Measurements from ENCODE around the gene DIPK1A.

DIPK1A gene

DNA sequence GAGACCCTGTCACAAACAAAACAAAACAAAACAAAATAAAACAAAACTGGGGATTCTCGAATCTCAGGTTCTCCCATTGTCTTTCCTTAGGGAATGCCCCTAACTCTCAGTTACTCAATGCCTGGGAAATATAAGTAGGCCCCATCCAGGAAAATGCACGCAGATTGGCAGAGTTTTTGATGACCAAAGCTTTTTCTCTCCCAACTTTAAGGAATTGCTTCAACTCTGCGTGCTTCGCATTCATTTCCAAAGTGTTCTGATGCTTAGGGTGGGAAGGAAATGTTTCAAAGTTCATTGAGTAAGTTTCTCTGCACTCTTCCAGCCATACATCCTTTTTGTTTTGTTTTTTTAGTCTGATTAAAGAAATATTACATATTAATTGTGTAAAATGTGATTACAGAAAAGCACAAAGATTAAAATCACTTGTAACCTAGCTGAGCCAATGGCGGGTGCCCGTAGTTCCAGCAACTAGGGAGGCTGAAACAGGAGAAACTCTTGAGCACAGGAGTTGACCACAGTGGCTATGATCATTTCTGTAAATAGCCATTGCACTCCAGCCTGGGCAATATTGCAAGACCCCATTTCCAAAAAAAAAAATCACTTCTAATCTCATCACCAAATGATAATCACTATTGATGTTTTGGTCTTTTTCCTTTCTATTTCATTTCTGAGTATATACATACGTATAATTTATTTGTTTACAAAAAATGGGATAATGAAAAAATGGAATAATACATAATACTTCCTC is 157.9 kb downstream of the DIPK1A start:
- TF ChIP-seq CTCF (IDR thresholded peaks at IDR 0.05; ENCODE audit: low read length) = no peak
- TF ChIP-seq EZH2 (IDR thresholded peaks at IDR 0.05; ENCODE audit: borderline replicate concordance, low read length) = no peak
- no peaks in the 10 kb centered on the region for H3K9me2 ChIP-seq (ENCODE audit: low read depth, low read length)
- no peak overlapping the region for H3K4me2 ChIP-seq (ENCODE audit: low read length)
- no peaks in the 10 kb centered on the region for H3K79me2 ChIP-seq (ENCODE audit: insufficient read depth, low read length)
- no peak overlapping the region for H3K4me3 ChIP-seq (ENCODE audit: low read depth, low read length, poor library complexity, severe bottlenecking)
- H3K36me3 ChIP-seq (ENCODE audit: insufficient read depth, low read length) = no peaks in the 10 kb centered on the region
- no peaks in the 10 kb centered on the region; the same call in 1 of the 2 replicates for H3K27me3 ChIP-seq (ENCODE audit: insufficient read depth, low read length)
- H3K9ac ChIP-seq (ENCODE audit: low read length) = no peak overlapping the region
- H3K4me1 ChIP-seq (ENCODE audit: insufficient read depth, low read length, severe bottlenecking) = no peaks in the 10 kb centered on the region
- no peaks in the 10 kb centered on the region for H4K20me1 ChIP-seq (ENCODE audit: insufficient read depth, low read length)
- H3K9me3 ChIP-seq (ENCODE audit: low read length) = peaks cover 7% of the 10 kb centered on the region
- no peak overlapping the region for H3K27ac ChIP-seq (ENCODE audit: low read depth, low read length, poor library complexity, severe bottlenecking)
- H3F3A ChIP-seq (ENCODE audit: insufficient read depth, low read length) = no peaks in the 10 kb centered on the region
- no peak overlapping the region for H2AFZ ChIP-seq (ENCODE audit: low read length)

GRCh38 chr1:92797961-92798360 is 163.3 kb downstream of the DIPK1A start:
- Histone ChIP-seq H3K4me3 (ENCODE audit: low read depth, low read length, poor library complexity, severe bottlenecking) (no peak overlapping the region), H3K4me1 (ENCODE audit: insufficient read depth, low read length, severe bottlenecking) (no peaks in the 10 kb centered on the region), H3K9me3 (ENCODE audit: low read length) (no peaks in the 10 kb centered on the region), H3K36me3 (ENCODE audit: insufficient read depth, low read length) (no peaks in the 10 kb centered on the region), H3K9ac (ENCODE audit: low read length) (no peak overlapping the region), H3F3A (ENCODE audit: insufficient read depth, low read length) (no peaks in the 10 kb centered on the region), H3K79me2 (ENCODE audit: insufficient read depth, low read length) (no peaks in the 10 kb centered on the region), H3K9me2 (ENCODE audit: low read depth, low read length) (no peaks in the 10 kb centered on the region), H3K27ac (ENCODE audit: low read depth, low read length, poor library complexity, severe bottlenecking) (no peak overlapping the region), H4K20me1 (ENCODE audit: insufficient read depth, low read length) (no peaks in the 10 kb centered on the region), H3K4me2 (ENCODE audit: low read length) (no peak overlapping the region), H2AFZ (ENCODE audit: low read length) (no peak overlapping the region), H3K27me3 (ENCODE audit: insufficient read depth, low read length) (no peaks in the 10 kb centered on the region)
- TF ChIP-seq EZH2 (IDR thresholded peaks at IDR 0.05; ENCODE audit: borderline replicate concordance, low read length) (no peak), CTCF (IDR thresholded peaks at IDR 0.05; ENCODE audit: low read length) (no peak)

- Histone ChIP-seq H3K4me3 (ENCODE audit: low read depth, low read length, poor library complexity, severe bottlenecking) (no peak overlapping the region), H4K20me1 (ENCODE audit: insufficient read depth, low read length) (no peaks in the 10 kb centered on the region), H3K4me1 (ENCODE audit: insufficient read depth, low read length, severe bottlenecking) (no peaks in the 10 kb centered on the region), H3K27me3 (ENCODE audit: insufficient read depth, low read length) (no peaks in the 10 kb centered on the region), H3K27ac (ENCODE audit: low read depth, low read length, poor library complexity, severe bottlenecking) (no peak overlapping the region), H3K9me3 (ENCODE audit: low read length) (no peaks in the 10 kb centered on the region), H3K79me2 (ENCODE audit: insufficient read depth, low read length) (no peaks in the 10 kb centered on the region), H3K36me3 (ENCODE audit: insufficient read depth, low read length) (no peaks in the 10 kb centered on the region), H3K4me2 (ENCODE audit: low read length) (no peak overlapping the region), H3K9ac (ENCODE audit: low read length) (no peak overlapping the region), H3K9me2 (ENCODE audit: low read depth, low read length) (no peaks in the 10 kb centered on the region), H2AFZ (ENCODE audit: low read length) (no peak overlapping the region), H3F3A (ENCODE audit: insufficient read depth, low read length) (no peaks in the 10 kb centered on the region)
- TF ChIP-seq CTCF (IDR thresholded peaks at IDR 0.05; ENCODE audit: low read length) (no peak), EZH2 (IDR thresholded peaks at IDR 0.05; ENCODE audit: borderline replicate concordance, low read length) (no peak)
Observed at GRCh38 chr1:92797297-92797696, 164.0 kb downstream of the DIPK1A start.
